ENCODE results near the gene VPS37D.

Gene VPS37D

DNA sequence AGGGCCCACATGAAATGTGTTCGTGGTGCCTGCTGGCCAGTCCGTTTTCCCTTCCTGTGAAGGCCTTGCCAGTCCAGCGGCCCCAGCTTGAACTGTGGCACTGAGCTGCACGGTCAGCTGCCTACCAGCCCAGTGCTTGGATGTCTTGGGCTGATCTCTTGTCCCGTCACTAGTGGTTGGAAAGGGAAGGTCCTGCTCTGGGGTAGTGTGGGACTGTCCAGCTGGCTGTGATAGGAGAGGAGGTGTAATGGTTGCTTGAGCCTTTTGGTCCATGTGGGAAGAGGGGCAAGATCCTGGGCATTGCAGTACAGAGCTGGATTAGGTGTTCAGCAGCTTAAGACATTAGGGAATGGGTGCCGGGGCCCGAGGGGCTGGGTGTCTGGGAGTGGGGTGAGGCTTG, 30.8 kb downstream of the VPS37D start:
- H3K4ac ChIP-seq (ENCODE audit: low read length): no peak overlapping the region
- H4K8ac ChIP-seq (ENCODE audit: low read depth, low read length): no peak overlapping the region
- H3K4me3 ChIP-seq (ENCODE audit: low read length in 2 of 2): no peak overlapping the region
- no peak overlapping the region for H3K4me2 ChIP-seq (ENCODE audit: insufficient read depth, low read length, poor library complexity, severe bottlenecking)
- H3K36me3 ChIP-seq (replicated peaks in 1 of 2; ENCODE audit: control insufficient read depth in 2 of 2, insufficient read depth in 2 of 2, low read length in 2 of 2): peaks cover 44 to 78% of the 10 kb centered on the region in 2 donors
- H3K9ac ChIP-seq (ENCODE audit: low read depth, low read length, poor library complexity): no peak overlapping the region
- H3K27me3 ChIP-seq (ENCODE audit: control insufficient read depth in 3 of 3, insufficient read depth in 3 of 3, low read depth in 1 of 3, low read length in 3 of 3): no peaks in the 10 kb centered on the region
- WGBS, 2 donors (ENCODE audit: extremely low coverage in 2 of 2, insufficient read length in 2 of 2, insufficient replicate concordance in 1 of 2): no CpG with 5 or more reads among the region's 7 CpGs
- H3K79me1 ChIP-seq (ENCODE audit: low read depth, low read length): no peaks in the 10 kb centered on the region
- no peak overlapping the region for H2BK15ac ChIP-seq (ENCODE audit: low read length)
- H2BK120ac ChIP-seq (ENCODE audit: low read depth, low read length): no peak overlapping the region
- H3K9me3 ChIP-seq (replicated peaks in 1 of 2; ENCODE audit: control insufficient read depth in 2 of 2, insufficient read depth in 1 of 2, low read depth in 1 of 2, low read length in 2 of 2): no peaks in the 10 kb centered on the region
- no peak overlapping the region for H3K14ac ChIP-seq (ENCODE audit: low read length)
- H3K4me1 ChIP-seq (ENCODE audit: control insufficient read depth in 2 of 2, insufficient read depth in 1 of 2, low read depth in 1 of 2, low read length in 2 of 2): peaks cover 2 to 5% of the 10 kb centered on the region in 2 donors
- H3K23ac ChIP-seq (ENCODE audit: low read depth, low read length, poor library complexity): no peak overlapping the region
- no peak overlapping the region for H3K27ac ChIP-seq (replicated peaks; ENCODE audit: low read length)
- no peak overlapping the region for H2AK5ac ChIP-seq (ENCODE audit: low read depth, low read length)
- no peak for DNase-seq (ENCODE audit: low spot score)
- H2BK12ac ChIP-seq (ENCODE audit: low read length): no peak overlapping the region
- no peak overlapping the region for H2BK5ac ChIP-seq (ENCODE audit: low read length)
- no peak overlapping the region for H2AFZ ChIP-seq (ENCODE audit: low read length)
- no peak overlapping the region for H4K91ac ChIP-seq (ENCODE audit: low read depth, low read length, poor library complexity)
- H3K18ac ChIP-seq (ENCODE audit: low read length): no peak overlapping the region

DNA sequence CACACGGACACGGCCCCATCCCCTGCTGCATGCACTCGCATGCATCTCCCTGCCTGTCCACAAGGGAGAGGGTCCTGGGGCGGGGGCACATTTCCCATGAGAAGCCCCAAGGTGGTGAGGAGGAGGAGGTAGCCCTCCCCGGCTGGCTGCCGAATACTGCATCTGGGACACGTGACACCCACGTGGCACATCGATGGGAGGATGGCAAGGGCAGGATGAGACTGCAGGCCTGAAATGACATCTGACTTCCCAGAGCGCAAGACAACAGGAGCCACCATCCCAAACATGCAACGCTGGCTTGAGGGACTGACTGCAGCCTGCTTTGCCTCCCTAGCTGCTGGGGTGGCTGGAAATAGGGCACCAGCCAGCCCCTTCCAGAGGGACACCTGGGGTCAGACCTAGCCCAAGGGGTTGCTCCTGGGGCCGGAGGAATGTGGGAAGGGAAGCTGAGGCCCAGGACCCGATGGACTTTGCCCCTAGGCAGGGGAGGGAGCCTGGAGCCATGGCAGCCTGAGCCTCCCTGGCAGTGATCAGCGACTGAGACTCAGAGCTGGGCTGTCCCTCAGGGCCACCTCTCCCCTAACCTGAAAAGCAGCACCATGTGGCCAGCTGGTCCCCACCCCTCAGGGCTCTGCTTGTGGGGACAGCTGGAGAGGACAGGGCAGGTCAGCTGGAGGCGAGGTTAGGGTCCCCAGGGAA, 31.9 kb downstream of the VPS37D start:
- H2AK5ac ChIP-seq (ENCODE audit: low read depth, low read length): no peak overlapping the region
- peak overlapping the region; percentile 35 for H3K9ac ChIP-seq (ENCODE audit: low read depth, low read length, poor library complexity)
- H3K9me3 ChIP-seq (replicated peaks in 1 of 2; ENCODE audit: control insufficient read depth in 2 of 2, insufficient read depth in 1 of 2, low read depth in 1 of 2, low read length in 2 of 2): no peaks in the 10 kb centered on the region
- no peak overlapping the region for H3K14ac ChIP-seq (ENCODE audit: low read length)
- H2BK120ac ChIP-seq (ENCODE audit: low read depth, low read length): no peak overlapping the region
- no peak overlapping the region for H3K4me3 ChIP-seq (ENCODE audit: low read length in 2 of 2)
- H3K23ac ChIP-seq (ENCODE audit: low read depth, low read length, poor library complexity): peak overlapping the region; percentile 35
- H2BK12ac ChIP-seq (ENCODE audit: low read length): no peak overlapping the region
- peaks cover 37 to 71% of the 10 kb centered on the region in 2 donors for H3K36me3 ChIP-seq (replicated peaks in 1 of 2; ENCODE audit: control insufficient read depth in 2 of 2, insufficient read depth in 2 of 2, low read length in 2 of 2)
- WGBS, 2 donors (ENCODE audit: extremely low coverage in 2 of 2, insufficient read length in 2 of 2, insufficient replicate concordance in 1 of 2): no CpG with 5 or more reads among the region's 15 CpGs
- H2BK15ac ChIP-seq (ENCODE audit: low read length): no peak overlapping the region
- no peak overlapping the region for H3K18ac ChIP-seq (ENCODE audit: low read length)
- H3K27ac ChIP-seq (replicated peaks; ENCODE audit: low read length): no peak overlapping the region
- no peak for DNase-seq (ENCODE audit: low spot score)
- no peak overlapping the region for H2AFZ ChIP-seq (ENCODE audit: low read length)
- H4K91ac ChIP-seq (ENCODE audit: low read depth, low read length, poor library complexity): no peak overlapping the region
- no peaks in the 10 kb centered on the region for H3K79me1 ChIP-seq (ENCODE audit: low read depth, low read length)
- no peak overlapping the region for H2BK5ac ChIP-seq (ENCODE audit: low read length)
- H3K4ac ChIP-seq (ENCODE audit: low read length): no peak overlapping the region
- peaks cover 7 to 12% of the 10 kb centered on the region in 2 donors for H3K4me1 ChIP-seq (ENCODE audit: control insufficient read depth in 2 of 2, insufficient read depth in 1 of 2, low read depth in 1 of 2, low read length in 2 of 2)
- H4K8ac ChIP-seq (ENCODE audit: low read depth, low read length): no peak overlapping the region
- H3K4me2 ChIP-seq (ENCODE audit: insufficient read depth, low read length, poor library complexity, severe bottlenecking): no peak overlapping the region
- H3K27me3 ChIP-seq (ENCODE audit: control insufficient read depth in 3 of 3, insufficient read depth in 3 of 3, low read depth in 1 of 3, low read length in 3 of 3): no peaks in the 10 kb centered on the region

DNA sequence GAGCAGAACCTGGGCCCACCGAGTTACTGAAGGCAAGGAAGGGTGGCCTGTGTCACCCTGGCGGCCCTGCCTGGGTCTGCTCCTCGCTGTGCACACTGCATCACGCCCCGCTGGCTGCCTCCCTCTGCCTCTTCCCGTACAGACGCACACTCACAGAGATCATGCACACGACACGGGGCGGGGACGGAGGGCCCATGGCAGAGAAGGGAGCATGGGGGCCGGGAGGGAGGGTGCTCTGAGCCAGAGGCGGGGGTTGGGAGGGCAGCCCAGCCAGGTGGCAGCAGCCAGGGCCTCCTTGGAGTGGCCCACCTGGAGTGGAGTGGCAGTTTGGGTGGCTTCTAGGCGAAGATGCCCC, 32.4 kb downstream of the VPS37D start:
- H3K18ac ChIP-seq (ENCODE audit: low read length): no peak overlapping the region
- H4K8ac ChIP-seq (ENCODE audit: low read depth, low read length): no peak overlapping the region
- peaks cover 35 to 65% of the 10 kb centered on the region in 2 donors for H3K36me3 ChIP-seq (replicated peaks in 1 of 2; ENCODE audit: control insufficient read depth in 2 of 2, insufficient read depth in 2 of 2, low read length in 2 of 2)
- H2BK120ac ChIP-seq (ENCODE audit: low read depth, low read length): no peak overlapping the region
- peak overlapping the region; percentile 1 for H3K23ac ChIP-seq (ENCODE audit: low read depth, low read length, poor library complexity)
- no peak overlapping the region for H3K4ac ChIP-seq (ENCODE audit: low read length)
- no peak overlapping the region for H2BK5ac ChIP-seq (ENCODE audit: low read length)
- H3K27me3 ChIP-seq (ENCODE audit: control insufficient read depth in 3 of 3, insufficient read depth in 3 of 3, low read depth in 1 of 3, low read length in 3 of 3): no peaks in the 10 kb centered on the region
- H2AFZ ChIP-seq (ENCODE audit: low read length): no peak overlapping the region
- no peak overlapping the region for H2BK15ac ChIP-seq (ENCODE audit: low read length)
- DNase-seq (ENCODE audit: low spot score): no peak
- H3K4me2 ChIP-seq (ENCODE audit: insufficient read depth, low read length, poor library complexity, severe bottlenecking): no peak overlapping the region
- no peak overlapping the region for H3K4me3 ChIP-seq (ENCODE audit: low read length in 2 of 2)
- WGBS, 2 donors (ENCODE audit: extremely low coverage in 2 of 2, insufficient read length in 2 of 2, insufficient replicate concordance in 1 of 2): no CpG with 5 or more reads among the region's 14 CpGs
- no peak overlapping the region for H3K27ac ChIP-seq (replicated peaks; ENCODE audit: low read length)
- H3K14ac ChIP-seq (ENCODE audit: low read length): no peak overlapping the region
- no peak overlapping the region for H2AK5ac ChIP-seq (ENCODE audit: low read depth, low read length)
- H3K4me1 ChIP-seq (ENCODE audit: control insufficient read depth in 2 of 2, insufficient read depth in 1 of 2, low read depth in 1 of 2, low read length in 2 of 2): peaks cover 7 to 13% of the 10 kb centered on the region in 2 donors
- no peaks in the 10 kb centered on the region for H3K9me3 ChIP-seq (replicated peaks in 1 of 2; ENCODE audit: control insufficient read depth in 2 of 2, insufficient read depth in 1 of 2, low read depth in 1 of 2, low read length in 2 of 2)
- H4K91ac ChIP-seq (ENCODE audit: low read depth, low read length, poor library complexity): no peak overlapping the region
- H3K9ac ChIP-seq (ENCODE audit: low read depth, low read length, poor library complexity): peak overlapping the region; percentile 35
- no peaks in the 10 kb centered on the region for H3K79me1 ChIP-seq (ENCODE audit: low read depth, low read length)
- no peak overlapping the region for H2BK12ac ChIP-seq (ENCODE audit: low read length)

DNA sequence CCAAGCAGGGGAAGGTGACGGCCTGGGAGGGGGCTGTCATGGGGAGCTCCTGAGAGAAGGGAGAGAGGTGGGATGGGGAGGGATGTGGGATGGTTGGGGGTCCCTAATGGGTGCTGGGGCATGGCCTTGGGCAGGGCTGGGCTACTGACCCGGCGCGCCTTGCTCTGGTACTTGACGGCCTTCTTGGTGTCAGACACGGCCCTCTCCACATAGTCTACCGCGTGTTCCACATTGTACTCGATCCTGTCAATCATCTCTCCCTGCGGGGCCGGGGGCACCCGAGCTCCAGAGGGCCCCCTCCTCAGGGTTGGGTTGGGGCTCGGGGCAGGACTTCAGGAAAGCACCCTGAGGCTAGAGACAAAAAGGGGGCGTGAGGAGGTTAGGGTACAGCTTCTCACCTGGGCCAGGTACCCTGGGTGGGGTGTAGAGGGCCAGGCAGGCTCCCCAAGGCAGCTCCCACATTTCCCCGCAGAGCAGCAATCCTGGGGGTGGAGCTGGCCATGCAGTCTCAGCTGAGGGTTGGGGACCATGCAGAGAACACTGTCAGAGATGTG, 33.0 kb downstream of the VPS37D start:
- H3K9ac ChIP-seq (ENCODE audit: low read depth, low read length, poor library complexity): no peak overlapping the region
- no peaks in the 10 kb centered on the region for H3K9me3 ChIP-seq (replicated peaks in 1 of 2; ENCODE audit: control insufficient read depth in 2 of 2, insufficient read depth in 1 of 2, low read depth in 1 of 2, low read length in 2 of 2)
- DNase-seq (ENCODE audit: low spot score): no peak
- no peak overlapping the region for H4K8ac ChIP-seq (ENCODE audit: low read depth, low read length)
- H3K27ac ChIP-seq (replicated peaks; ENCODE audit: low read length): no peak overlapping the region
- H3K23ac ChIP-seq (ENCODE audit: low read depth, low read length, poor library complexity): no peak overlapping the region
- no peak overlapping the region for H2AFZ ChIP-seq (ENCODE audit: low read length)
- no peak overlapping the region for H4K91ac ChIP-seq (ENCODE audit: low read depth, low read length, poor library complexity)
- H2BK120ac ChIP-seq (ENCODE audit: low read depth, low read length): no peak overlapping the region
- H2BK5ac ChIP-seq (ENCODE audit: low read length): no peak overlapping the region
- H3K27me3 ChIP-seq (ENCODE audit: control insufficient read depth in 3 of 3, insufficient read depth in 3 of 3, low read depth in 1 of 3, low read length in 3 of 3): no peaks in the 10 kb centered on the region
- peak overlapping the region; percentile 5 for H2AK5ac ChIP-seq (ENCODE audit: low read depth, low read length)
- H3K4me1 ChIP-seq (ENCODE audit: control insufficient read depth in 2 of 2, insufficient read depth in 1 of 2, low read depth in 1 of 2, low read length in 2 of 2): peaks cover 7 to 13% of the 10 kb centered on the region in 2 donors
- no peaks in the 10 kb centered on the region for H3K79me1 ChIP-seq (ENCODE audit: low read depth, low read length)
- no peak overlapping the region for H3K18ac ChIP-seq (ENCODE audit: low read length)
- H3K14ac ChIP-seq (ENCODE audit: low read length): no peak overlapping the region
- H3K36me3 ChIP-seq (replicated peaks in 1 of 2; ENCODE audit: control insufficient read depth in 2 of 2, insufficient read depth in 2 of 2, low read length in 2 of 2): peaks cover 33 to 61% of the 10 kb centered on the region in 2 donors
- H3K4ac ChIP-seq (ENCODE audit: low read length): no peak overlapping the region
- no peak overlapping the region for H2BK15ac ChIP-seq (ENCODE audit: low read length)
- no peak overlapping the region for H3K4me3 ChIP-seq (ENCODE audit: low read length in 2 of 2)
- H3K4me2 ChIP-seq (ENCODE audit: insufficient read depth, low read length, poor library complexity, severe bottlenecking): no peak overlapping the region
- no CpG with 5 or more reads among the region's 15 CpGs for WGBS, 2 donors (ENCODE audit: extremely low coverage in 2 of 2, insufficient read length in 2 of 2, insufficient replicate concordance in 1 of 2)
- H2BK12ac ChIP-seq (ENCODE audit: low read length): no peak overlapping the region
